Measurements from ENCODE around the gene DIRAS1.
"Not testable (repeated sequence)": the region's sequence is repeated elsewhere in the genome, so short reads cannot be mapped to it uniquely, and the experiment has no call there.

DIRAS1 gene

DNA sequence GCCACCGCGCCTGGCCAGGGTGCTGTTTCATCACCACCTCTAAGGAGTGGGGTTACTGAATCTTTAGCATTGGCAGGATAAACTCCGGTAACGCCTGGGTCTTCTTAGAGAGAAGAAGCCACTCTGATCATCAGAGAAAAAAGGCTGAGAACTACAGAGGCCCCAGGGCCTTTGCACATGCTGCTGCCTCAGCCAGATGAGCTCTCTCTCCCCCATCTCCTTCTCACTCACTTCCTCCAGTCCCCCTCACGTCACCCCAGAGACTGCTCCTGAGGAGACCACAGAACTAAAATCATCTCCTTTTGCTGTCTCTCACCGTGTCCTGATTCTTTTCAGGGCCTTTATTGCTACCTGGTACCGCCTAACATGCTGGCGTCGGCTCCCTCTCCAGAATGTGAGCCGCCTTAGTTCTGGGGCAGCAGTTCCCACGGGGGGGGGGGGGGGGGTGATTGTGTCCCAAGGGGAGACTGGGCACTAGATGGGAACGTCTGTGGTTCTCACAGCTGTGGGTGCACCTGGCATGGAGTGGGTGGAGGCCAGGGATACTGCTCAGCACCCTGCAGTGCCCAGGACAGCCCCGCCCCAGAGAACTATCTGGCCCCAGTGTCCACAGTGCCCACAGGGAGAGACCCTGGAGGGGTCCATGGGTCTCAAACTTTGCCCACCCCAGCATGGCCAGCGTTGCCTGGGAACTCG, 5.1 kb upstream of the DIRAS1 start:
- DNase-seq: no peak

DNA sequence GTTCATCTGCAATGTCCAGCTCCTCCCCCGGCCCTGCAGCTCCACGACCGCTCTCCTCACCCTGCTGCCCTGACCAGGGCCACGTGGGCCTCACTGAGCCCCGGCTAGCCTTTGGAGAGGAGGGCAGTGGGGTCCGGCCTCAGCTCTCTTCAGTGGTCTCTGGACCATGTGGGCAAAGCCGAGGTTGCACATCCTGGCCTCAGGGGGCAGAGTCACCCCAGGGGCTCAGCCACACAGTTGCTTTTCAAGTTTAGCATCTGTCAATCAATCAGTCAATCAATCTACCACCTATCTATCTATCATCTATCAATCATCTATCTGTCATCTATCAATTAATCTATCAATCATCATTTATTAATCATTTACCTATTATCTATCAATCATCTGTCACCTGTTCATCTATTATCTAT, 3.0 kb upstream of the DIRAS1 start:
- DNase-seq: no peak

DNA sequence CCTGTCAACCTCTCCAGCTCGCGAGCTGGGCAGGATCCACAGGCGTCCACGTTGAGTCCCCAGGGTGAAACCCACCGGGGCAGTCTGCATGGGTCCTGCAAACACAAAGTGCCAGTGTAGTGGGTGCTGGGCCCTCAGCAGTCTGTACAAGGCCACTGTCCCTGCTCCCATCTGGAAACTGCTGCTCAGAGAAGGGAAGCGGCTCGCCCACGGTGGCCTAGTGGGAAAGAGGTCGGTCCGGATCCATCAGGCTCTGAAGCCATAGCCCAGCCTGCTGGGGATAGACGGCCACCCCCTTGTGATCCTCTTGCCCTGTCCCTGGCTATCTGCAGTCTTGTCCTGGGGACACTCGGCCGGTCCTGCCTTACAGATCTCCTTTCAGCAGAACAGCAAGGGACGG, 2.6 kb upstream of the DIRAS1 start:
- no peak for DNase-seq

DNA sequence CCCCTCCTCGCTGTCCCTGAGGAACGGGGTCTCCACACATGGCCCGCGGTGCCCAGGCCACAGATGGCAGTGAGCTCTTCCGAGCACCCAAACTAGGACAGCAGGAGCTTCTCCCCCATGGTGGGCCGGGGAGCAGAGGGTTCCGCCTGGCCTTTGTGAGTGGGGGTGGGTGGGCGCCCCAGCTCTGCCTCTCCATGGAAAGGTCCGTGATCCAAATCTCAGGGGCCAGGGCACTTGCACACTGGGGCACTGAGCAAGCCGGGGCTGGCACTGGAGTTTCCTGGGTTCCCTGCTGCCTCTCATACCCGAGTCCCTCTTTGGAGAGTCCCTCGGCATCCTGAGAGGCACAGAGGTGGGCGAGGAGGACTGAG, 2.2 kb upstream of the DIRAS1 start:
- no peak for DNase-seq

DNA sequence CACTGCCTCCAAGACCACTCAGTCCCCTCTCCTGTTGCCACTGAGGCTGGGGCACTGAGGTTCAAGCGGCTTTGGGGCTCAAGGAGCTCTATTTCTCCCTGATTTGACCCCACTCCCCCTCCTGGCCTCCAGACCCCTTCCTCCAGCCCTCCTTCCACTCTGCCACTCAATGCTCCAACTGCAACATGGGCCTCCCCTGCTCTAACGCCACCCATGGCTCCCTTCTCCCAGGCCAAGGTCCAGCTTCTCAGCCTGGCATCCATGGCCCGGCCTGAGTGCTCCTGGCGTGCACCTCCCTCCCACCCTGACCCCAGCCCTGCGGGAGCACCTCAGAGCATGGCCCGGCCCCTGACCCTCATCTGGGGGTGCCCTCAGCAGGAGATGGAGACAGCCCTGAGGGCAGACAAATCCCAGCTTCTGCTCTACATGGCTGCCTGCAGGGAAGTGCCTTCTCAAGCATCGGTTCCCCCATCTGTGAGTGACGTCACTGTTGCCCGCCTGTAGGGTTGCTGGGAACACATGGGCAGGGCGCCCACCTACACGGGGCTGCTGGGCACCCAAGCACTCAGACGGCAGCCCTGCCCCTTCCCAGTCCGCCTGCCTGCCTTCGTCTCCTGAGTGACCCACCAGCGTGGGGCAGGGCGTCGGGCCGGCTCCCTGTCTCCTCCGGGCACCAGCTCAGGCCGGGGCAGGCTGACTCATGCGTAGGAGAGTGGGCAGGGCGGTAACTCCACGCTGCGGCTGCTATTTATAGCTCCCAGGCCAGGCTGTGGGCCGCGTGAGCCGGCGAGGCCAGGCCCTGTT, 1.6 kb upstream of the DIRAS1 start:
- no peak for DNase-seq

DNA sequence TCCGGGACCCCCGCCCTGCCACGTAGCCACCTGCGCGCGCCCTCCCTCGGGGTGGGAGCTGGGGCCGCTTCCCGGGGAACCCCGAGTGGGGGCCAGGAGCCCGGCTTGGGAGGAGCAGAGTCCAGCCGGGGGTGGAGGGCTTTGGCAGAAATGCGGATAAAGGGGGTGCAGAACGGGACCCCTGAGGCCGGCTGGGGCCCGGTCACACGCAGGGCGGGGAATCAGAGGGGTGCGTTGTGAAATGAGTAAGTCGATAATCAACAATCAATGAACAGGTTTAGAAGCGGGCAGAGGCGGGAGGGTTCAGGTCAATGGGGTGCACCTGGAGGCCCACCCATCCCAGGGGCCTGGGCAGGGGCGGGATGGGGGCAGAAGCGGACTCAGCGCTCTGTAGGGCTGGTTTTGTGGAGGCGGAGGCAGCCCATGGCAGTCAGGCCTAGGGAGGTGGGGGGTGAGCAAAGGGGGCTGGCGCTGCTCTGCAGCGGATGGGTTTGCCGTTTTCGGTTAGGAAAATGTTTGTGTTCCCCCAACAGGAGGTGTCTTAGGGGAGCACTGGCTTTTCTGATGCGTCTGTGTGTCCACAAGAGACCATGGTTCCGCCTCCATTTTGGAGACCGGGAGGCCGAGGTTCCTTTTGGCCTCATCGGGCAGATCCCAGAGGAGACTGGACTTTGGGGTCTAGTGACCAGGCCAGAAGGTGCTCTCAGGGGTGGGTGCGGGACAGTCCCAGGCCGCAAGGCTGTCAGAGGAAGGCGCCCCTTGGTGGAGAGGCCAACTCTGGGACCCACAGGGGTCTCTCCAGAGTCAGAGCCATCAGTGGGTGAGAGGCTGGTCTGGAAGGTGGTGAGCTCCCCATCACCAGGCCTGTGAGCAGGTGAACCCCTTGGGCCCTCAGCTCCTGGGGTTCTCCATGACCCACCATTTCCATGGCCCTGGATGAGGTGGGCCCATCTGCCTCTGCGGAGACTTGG, 683 bp upstream of the DIRAS1 start:
- no peak for DNase-seq

DNA sequence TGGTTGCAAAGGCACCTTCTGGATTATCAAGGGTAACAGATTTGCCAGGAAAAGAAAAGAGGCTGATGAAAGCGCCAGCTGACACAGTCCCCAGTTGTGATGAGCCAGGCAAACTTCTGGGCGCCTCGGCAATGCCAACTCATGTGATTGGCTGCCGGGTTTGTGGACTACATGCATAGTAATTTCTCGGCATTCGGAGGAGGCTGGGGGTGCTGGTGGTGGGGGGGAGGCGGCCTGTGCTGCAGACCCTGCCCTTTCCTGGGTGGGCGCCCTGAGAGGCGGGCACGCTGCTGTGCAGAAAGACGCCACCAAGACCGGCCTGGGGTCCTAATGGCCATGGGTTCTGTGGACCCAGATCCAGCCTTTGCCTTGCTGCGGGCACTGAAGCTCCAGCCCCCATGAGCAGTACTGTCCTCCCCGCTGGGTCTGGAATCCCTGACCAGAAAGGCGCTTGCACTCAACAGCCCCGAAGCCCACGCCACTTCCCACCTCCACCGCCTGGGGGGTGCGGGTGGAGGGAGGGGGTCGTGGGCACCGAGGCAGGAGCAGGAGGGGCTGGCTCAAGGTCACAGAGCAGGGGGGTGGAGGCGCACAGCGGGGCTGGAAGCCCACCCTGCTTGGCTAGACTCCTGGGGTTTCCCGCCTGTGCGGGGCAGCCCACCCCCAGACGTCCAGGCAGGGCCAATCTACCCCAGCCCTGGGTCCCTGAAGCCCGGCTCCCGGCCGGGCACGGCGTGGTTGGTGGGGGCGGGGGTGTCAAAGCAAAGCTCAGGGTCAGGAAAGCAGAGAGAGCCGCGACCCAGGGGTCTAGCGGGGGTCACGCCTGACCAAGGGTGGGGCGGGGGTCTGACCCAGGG, 1.0 kb downstream of the DIRAS1 start:
- no peak for DNase-seq

DNA sequence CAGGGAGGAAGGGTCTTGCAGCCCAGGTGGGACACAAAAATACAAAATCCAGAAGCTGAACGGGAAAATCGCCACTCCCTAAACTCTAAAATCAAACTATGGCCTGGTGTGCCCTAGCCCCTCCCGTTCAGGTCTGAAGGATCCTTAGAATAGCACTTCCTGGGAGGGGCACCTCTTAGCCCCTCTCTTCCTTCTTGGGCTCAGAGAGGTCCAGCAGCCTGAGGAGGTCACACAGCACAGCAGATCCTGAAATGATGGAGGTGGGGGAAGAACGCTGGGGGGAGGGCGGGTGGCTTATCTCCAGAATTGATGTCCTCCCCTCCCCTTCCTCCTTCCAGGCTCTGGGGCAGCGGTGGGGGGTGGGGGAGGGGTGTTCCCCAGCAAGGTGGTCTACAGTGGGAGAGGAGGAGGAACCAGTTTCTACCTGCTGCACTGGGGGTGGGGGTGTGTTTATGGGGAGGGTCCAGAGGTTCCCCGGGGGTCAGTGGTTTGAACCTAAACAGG, 1.9 kb downstream of the DIRAS1 start:
- DNase-seq: no peak

DNA sequence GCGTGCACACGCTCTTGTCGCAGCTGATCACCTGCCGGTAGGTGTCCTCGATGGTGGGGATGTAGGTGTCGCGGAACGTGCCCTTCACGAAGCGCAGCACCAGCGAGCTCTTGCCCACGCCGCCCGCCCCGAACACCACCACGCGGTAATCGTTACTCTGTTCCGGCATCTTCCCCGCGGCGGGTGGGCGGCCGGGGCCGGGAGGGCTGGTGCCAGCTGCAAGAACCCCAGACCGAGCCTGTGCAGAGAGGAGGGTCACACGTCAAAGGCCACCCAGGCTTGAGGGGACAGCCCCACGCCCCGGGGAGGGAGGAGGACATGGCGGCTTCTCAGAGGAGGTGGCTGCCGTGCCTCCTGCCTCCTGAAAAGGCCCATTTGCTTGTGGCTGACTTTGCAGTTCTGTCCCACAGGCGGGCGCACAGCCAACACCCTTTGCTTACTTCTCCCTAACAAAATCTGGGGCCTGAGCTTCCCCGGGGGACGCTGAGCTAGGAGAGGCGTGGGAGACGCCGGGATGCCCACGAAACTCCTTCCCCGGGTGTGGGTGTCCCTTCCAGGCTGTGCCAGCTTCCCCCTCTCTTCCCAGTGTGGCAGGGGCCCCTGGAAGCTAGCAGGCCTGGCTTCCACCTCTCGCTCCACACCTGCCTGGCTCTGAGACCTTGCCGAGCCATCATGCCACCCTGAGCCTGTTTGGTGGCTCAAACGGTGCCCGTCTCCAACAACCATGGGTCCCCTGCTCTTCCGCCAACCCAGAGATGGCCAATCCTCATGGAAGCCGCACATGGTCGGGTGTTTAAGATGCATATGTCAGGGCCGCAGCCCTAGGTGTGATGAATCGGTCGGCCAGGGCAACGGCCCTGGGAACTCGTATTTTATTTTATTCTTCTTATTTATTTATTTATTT, 3.3 kb downstream of the DIRAS1 start:
- DNase-seq: no peak

DNA sequence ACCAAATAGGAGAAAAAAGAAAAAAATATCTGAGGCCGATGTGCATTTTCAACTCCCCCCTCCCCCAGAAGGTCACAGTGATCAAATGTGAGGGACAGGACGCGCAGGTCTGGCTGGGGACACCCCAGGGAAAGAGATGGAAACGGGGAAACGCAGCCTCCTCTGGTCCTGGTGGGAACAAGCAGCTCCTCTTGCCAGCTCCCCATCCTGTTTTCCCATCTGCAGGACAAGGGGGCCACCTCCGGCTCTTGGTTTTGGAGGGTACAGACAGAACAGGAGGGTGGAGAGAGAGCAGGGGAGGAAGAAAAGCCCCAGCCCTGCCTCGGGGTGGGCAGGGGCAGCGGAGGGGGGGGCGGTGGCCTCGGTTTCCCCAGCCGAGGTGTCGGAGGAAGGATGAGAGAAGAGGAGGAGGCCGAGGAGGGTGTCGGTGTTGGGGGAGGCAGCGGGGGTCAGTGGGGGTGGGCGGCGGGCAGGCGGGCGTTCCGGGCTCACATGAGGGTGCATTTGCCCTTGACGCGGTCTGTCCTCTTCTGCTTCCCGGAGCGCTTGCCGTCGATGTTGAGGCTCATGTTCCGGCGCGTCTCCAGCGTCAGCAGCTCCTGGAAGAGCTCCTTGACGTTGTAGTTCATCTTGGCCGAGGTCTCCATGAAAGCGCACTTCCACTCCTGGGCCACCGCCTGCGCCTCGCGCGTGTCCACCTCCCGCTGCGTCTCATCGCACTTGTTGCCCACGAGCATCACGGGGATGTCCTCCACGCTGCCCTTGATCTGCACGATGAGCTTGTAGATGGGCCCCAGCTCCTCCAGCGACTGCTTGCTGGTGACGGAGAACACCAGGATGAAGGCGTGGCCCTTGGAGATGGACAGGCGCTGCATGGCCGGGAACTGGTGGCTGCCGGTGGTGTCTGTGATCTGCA, 4.2 kb downstream of the DIRAS1 start:
- no peak for DNase-seq

DNA sequence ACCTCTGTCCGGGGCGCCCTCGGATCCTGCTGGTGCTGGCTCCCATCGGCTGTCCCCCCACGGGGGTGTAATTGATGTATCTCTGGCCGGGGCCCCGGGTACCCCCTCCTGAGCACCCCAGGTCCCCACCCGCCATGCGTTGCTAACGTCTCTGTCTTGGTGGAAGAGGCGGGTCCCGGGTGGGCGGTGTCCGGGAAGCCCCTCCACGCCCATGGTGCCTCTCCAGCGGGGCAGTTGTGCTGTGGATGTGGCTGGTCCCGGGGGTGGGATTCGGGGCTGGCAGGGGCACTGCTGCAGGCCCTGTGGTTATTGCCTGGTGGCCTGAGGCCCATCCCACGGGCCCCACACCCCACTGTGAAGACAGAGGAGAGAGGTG, 4.9 kb downstream of the DIRAS1 start:
- DNase-seq: no peak

DNA sequence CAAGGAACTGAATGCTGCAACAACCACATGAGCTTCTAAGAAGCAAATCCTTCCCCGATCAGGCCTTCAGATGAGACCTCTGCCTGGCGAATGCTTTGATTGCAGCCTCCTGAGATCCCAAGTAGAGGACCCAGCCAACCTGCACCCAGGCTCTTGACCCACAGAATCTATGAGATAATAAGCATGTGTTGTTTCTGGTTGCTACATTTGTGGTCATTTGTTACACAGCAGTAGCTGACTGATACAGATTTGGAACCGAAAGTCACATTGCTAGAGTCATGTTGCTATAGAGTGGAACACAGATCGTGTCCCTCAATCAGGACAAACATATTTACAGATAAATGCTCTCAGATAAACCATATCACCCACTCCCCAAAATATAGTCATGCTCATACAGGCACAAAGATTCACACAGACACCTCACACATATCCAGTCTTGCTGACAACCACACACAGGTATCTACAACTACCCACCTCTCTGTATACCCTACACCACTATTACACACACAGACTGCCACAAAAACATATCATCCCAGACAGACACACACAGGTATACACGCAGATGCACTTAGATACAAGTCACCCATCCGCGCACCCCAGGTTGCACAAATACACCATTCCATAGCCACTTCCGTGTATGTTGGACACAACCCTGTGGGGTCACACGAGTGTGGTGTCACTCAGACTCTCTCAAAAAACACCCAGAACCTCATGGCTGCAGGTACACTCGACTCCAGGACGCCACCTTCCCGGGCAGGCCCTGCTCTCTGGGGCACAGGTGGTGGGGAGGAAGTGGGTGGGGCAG, 5.5 kb downstream of the DIRAS1 start:
- no peak for DNase-seq

DNA sequence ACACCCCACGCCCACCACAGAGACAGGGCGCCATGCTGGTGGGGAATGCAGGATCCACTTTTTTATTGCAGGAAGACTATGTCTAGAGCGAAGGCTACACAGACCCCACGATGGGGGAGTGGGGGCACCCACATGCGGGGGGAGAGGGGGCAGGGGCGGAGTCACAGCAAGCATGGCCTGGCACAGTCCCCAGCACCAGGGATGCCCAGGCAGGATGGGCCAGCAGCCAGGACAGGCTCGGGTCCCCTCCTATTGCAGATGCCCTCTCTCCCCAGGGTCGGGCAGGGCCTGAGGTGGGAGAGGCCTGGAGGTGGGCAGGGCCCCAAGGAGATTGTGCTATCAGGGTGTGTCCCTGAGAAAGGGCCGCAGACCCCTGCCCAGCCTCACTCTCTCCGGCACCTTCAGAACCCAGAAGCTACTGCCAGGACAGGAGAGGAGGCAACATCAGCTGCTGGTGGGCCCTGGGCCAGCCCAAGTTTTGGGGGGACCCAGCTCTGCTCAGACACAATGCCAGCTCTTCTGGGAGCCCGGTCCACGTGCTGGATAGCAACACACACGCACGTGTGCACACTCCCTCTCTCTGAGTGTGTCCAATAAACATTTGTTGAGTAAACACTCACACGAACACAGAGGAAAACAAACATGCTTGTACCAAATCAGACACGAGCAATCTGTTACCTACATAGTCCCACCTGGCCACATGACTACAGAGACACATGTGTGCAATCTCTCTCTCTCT, 6.5 kb downstream of the DIRAS1 start:
- no peak for DNase-seq

DNA sequence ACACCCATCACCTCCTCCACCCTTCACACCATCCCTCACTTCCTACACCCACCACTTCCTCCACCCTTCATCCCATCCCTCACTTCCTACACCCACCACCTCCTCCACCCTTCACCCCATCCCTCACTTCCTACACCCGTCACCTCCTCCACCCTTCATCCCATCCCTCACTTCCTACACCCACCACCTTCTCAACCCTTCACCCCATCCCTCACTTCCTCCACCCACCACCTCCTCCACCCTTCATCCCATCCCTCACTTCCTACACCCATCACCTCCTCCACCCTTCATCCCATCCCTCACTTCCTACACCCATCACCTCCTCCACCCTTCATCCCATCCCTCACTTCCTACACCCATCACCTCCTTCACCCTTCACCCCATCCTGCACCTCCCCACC, 7.1 kb downstream of the DIRAS1 start:
- not testable (repeated sequence) for DNase-seq

DNA sequence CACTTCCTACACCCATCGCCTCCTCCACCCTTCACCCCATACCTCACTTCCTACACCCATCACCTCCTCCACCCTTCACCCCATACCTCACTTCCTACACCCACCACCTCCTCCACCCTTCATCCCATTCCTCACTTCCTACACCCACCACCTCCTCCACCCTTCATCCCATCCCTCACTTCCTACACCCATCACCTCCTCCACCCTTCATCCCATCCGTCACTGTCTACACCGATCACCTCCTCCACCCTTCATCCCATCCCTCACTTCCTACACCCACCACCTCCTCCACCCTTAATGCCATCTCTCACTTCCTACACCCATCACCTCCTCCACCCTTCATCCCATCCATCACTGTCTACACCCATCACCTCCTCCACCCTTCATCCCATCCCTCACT, 8.0 kb downstream of the DIRAS1 start:
- not testable (repeated sequence) for DNase-seq

DNA sequence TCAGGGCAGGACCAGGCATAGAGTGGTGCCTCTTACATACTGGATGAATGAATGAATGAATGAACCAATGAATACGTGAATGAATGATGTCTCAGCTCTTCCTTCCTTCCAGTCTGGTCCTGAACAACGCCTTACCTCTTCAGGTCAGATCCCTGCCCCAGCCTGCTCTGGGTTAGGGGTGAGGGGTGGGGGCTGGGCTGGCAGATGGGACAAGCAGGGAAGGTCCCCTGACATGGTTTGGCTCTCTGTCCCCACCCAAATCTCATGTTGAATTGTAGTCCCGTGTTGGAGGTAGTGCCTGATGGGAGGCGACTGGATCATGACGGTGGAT, 9.3 kb downstream of the DIRAS1 start:
- DNase-seq: no peak

DNA sequence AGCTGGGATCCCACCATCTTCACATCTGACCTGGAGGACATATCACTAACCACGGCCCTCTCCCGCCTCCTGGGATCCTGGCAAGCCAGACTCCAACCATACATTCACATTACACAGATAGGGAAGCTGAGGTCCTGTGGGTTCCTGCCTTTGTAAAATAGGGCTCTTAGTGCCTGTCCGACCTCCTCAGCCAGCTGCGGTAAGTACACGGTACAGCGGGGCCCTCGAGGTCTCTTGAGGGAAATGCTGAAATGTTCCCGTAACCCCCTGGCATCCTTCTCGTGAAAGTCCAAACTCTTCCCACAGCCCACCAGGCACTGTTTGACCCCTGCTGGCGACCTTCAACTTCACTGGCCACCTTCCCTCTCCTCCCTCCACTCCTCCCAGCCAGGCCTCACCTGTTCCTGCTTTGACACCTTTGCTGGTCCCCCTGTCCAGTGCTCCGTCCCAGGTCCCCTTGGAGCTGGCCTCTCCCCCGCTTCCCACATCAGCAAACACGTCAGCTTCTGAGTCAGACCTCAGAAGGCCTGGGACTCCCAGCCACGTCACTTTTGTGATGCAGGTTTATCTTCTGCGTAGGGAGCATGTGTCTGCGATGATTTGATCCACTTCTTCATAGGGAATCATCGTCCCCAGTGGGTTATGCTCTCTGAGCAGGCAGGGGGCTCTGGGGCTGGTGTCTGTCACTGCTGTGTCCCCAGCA, 9.8 kb downstream of the DIRAS1 start:
- no peak for DNase-seq

DNA sequence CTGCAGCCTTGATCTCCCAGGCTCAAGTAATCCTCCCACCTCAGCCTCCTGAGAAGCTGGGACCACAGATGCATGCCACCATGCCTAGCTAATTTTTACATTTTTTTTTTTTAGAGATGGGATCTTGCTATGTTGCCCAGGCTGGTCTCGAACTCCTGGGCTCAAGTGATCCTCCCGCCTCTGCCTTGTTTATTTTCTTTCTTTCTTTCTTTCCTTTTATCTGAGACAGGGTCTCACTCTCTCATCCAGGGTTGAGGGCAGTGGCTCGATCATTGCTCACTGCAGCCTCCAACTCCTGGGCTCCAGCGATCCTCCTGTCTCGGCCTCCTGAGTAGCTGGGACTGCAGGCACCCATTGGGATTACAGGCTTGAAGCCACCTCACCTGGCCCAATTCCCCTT, 14.9 kb downstream of the DIRAS1 start:
- DNase-seq: no peak

All from activated CD4-positive, alpha-beta T cell treated with anti-CD3 and anti-CD28 coated beads for 1 hour (primary cell).